Right renal pelvis (tissue), 4 donors: ENCODE measurements around the gene CELF4. TPM values are rescaled to one million over a fixed set of nuclear protein-coding genes. Genes with fewer than 3 reads are reported as not detected.

Experiments
- DNase-seq, 4 donors: peaks; one replicate each; pipeline ENCODE4 v3.0.0-alpha.2; 2013; ENCODE audit warnings: low read depth in 4 of 4, low spot score in 3 of 4, missing footprints in 1 of 4
- polyA plus RNA-seq, 4 donors: library from polyadenylated mRNA; unstranded; fragments of 120-200 nt; gene quantifications; one replicate each; pipeline ENCODE4 v1.2.1, GENCODE V29; 2013; ENCODE audit not compliant: insufficient read length in 4 of 4

CELF4 gene
- polyA plus RNA-seq, 4 donors: 2.8 to 3.6 (median 3.0) TPM

DNA sequence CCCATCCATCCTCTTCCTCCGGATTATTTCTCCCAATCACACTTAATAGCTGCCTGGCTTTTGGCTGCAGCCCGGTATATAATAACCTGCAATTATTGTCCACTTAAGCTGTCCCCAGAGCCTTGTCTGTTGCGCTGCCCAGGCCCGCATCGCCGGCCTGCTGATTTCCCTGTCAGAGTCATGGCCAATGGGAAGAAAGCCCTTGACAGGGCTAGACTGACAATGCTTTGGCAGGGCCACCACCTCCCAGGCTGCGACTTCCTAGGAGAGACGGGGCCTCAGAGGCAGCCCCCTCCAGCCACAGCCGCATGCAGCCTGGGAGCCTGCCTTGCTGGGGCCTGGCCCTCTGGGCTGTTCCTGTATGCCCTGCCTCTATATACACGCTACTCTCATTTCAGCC lies 10.0 kb upstream of the CELF4 start:
- DNase-seq: no peak

DNA sequence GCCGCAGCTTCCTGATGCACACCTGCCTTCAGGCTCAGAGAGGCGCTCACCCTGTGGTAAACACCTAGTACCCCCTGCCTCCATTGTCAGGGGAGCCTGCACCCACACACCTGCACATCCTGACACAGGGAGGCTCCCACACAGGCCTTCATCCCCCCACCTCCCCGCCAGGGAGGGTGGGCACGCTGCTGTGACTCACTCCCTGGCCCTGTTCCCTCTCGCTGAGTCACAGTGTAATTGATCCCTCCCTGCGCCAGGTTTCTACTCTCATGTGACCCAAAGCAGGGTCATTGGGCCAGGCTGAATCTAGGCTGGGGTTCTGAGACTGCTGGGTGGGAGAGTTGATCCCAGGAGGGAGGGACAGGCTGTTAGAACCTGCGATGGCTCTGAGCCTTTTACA lies 8.5 kb upstream of the CELF4 start:
- DNase-seq: no peak

DNA sequence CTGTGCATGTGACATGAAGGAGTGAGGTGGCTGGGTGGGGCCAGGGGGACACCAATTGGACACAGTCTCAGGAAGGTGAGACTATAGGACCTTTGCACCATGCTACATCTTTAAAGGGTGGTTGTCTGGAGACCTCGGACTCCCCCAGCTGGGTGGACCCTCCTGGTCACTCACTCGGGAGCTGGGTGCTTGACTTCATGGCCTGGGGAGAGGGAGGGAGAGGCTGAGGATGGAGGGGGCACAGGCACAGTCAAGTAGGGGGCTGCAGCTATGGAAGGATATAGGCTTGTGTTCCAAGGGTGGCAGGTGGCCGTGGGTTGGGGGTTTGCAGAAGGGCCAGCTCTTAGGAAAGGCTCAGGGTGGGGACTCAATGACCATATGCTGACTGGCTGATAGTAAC lies 7.1 kb upstream of the CELF4 start:
- no peak for DNase-seq

DNA sequence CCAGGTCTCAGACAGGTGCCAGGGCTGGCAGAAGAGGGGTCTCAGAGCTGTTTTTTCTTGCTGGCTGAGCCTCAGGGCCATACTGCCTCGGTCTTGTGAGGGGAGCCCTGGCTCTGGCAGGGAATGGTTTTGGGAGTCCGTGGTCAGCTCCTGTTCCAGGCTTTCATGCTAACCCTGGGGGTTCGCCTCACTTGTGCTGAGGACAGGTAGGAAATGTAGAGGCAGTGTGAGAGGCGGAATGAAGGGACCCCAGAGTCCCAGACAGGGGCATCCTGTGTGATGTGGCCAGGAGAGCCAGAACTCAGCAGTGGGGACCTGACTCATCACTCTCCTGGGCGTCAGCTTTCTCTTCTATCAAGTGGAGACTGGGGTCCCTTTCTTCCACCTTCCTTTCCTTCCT lies 5.7 kb upstream of the CELF4 start:
- DNase-seq: no peak

DNA sequence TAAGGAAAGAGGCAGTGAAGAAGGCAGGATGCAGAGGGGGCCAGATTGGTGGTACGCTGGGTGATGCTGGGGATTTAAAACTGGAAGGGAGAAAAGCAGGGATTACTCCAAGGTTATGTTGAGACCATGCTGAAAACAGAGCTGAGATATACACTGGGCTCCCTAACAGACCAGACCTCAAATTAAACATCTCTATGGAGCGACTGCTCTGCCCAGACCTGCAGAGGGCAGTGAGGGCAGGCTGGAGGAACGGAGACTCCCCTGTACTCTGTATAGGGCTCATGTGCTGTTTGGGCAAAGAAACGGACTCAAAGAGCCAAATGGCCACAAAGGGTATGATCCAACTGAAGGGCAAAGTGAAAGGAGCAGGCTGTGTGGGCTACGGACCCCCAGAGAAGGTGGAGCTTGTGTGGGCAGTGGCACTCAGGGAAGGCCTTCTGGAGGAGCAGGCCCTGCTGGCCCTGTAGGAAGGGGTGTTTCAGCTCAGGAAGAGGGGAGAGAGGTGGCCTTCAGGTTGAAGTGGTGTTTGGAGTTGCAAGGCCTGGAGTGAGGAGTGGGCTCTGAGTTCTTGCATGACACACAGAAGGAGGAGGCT lies 4.8 kb upstream of the CELF4 start:
- no peak for DNase-seq

DNA sequence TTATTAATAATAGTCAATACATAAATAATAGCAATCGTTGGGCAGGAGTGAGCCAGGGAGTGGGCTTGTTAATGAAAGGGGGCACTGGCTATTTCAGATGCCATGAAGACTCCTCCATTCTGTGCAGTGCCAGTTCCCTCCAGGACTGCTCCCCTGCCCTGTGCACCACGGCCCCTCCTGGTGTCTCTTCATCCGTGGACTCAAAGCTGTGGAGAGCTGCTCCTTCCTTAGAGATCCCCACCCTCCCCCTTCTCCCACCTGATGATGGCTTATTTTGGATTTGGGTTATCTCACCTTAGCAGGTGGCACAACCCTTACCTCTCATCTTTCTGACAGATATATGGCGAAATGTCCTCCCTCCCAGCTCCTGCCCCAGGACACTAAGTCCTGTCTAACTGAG lies 3.1 kb upstream of the CELF4 start:
- no peak for DNase-seq

DNA sequence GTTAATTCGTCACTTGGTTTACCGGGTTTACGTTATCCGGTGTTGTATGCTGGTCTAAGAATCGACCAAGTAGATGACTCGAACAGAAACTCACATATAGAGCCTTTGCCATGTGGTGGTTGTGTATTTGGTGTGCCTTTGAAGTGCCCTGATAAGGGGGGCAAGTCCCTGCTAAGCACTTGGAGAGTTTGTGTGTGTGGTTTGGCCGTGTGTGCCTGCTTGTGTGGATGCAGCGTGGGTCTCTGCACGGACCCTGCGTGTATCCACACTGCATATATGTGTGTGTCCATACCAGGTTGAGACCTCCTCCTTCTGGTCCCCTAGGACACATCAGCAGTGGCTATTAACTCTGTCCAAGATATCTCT lies 2.4 kb upstream of the CELF4 start:
- DNase-seq: no peak

DNA sequence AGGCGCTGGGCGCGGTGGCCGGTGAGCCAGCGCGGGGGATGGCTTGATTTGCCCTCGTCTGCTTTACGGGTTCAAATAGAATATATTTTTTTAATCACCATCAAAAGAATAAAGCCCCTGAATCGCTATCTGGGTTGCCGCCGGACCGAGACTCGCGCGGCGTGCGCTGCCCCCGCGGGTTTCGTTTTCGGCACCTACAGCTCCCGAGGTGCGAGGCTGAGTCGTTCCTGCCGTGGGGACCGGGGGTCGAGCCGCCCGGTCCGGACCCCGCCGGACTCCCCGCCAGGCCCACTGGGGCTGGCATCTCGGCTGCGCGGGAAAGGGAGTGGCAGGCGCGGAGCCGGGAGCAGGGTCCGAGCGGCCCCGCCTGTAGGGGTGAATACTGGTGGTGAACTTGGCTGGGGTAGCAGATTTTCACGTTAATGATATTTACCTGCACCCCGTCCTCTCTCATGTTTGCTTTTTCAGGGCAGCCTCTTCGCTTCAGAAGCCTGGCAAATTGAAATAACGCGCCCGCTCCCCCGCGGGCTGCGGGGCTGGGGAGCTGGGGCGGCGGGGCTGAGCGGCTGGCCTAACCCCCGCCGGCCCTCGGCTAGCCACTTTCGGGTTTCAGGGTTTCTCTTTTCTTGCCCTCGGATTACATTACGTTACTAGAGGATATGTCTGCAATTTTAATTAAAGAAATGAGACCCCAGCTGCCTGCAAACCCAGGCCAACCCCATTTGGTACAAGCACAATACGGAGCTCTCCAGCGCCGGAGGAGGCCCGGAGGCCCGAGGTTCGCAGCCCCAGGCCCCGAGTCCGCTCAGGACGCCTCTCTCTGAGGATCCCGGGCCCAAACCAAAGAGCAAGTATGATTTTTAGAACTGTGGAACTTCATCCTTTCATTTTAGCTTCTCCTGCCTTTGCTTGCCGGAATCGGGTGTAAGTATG lies 1.7 kb upstream of the CELF4 start:
- no peak for DNase-seq

DNA sequence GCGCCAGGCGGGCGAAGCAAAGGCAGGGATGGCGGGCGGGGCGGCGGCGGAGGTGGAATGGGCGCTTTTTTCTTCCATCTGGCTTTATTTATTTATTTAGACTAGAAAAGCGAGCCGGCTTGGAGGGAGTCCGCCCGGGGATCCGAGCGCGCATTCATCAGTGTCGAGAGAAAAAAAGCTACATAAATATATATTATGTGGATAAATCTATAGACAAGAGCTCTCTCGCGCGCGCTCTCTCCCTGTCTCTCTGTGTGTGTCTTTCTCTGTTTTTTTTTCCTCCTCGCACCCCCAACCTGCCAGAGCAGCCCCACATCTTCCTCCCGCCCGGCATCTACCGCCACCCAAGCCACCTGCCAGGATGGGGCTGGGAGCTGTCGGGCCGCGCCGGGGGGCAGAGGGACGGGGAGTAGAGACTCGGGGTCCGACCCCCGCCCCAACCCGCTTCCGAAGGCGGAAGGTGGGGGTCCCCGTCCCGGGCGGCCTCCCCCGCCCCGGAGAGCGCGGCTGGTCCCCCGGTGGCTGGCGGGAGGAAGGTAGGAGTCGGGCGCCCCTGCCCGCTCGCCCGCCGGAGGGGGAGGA lies 972 bp upstream of the CELF4 start:
- DNase-seq: no peak

DNA sequence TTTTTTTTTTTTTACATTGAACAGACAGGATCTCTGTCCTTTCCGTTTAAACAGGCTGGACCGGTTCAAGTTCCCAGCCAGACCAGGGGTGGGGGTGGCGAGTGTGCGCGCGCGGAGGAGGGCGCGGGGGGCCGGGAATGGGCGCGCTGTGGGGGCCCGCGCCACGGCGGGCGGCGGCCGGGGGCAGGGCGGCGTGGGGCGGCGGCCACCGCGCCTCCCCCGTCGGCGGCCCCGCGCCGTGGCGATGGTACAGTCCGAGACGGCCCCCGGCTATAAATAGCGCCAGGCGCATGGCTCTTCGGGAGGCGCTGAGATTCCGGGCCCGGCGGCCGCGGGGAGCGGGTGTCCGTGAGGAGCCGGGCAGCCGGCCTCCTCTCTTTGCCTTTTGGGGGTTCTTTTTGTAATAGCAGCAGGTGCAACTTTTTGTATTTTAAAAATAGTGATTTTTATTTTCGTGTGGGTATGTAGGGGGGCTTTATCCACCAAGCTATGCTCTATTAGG lies 430 bp upstream of the CELF4 start:
- DNase-seq: peak in 3 of 4 donors; percentile 38 to 49 (median 39)

DNA sequence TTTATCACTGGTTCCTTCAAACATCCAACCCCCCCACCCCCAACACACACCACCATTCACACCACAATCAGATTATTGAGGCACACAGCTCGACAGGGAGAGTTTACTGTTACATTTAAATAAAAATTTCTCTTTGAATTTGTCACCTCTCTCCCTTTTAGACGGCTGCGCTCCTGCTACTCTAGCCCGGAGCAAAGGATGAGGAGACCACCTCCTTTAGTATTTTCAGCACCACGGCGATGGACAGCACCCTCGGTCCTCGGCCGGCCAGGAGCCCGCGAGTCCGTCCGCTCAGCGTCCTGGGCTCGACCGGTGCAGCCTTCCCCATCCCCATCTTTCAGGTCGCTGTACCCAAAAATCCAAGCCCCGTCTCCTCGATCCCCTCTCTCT lies 892 bp downstream of the CELF4 start:
- peak; percentile 71 to 80 (median 74) for DNase-seq

DNA sequence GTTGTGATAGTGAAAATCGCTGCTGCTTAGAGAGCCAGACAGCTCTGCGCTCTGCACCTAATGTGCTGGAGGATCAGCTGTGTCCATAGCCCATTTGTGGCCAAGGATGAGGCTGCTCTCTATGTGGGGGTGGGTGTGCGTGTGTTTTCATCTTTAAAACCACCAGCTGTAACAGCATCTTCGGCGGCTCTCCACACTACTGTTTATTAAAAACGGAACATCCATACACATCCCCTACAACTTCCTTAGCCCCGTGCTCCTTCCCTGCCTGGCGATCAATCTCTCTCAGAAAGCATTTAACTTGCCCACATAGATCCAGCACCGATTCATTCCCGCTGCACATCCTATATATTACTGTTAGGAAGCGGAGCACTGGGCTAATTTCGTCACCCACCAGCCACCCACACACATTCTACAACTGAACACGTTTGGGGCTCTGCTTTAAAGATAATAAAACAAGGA lies 1.6 kb downstream of the CELF4 start:
- DNase-seq: no peak

DNA sequence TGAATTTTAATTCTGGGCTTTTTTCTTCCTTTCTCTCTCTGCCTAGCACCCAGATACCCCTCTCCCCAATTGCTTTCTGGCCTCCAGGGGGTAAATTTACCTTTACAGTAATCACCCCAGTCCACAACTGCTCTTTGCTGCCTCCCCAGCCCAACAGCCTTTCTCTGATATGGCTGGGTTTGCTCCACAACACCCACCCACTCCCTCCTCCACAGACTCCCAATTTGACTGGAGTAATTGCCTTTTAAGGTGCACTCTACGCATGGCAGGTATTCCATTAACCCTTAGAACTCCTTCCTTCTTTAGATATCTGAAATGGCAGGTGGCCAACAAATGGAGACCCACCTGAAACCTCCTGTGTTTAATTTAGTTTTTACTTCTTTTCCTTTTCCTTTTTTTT lies 3.6 kb downstream of the CELF4 start:
- no peak for DNase-seq

DNA sequence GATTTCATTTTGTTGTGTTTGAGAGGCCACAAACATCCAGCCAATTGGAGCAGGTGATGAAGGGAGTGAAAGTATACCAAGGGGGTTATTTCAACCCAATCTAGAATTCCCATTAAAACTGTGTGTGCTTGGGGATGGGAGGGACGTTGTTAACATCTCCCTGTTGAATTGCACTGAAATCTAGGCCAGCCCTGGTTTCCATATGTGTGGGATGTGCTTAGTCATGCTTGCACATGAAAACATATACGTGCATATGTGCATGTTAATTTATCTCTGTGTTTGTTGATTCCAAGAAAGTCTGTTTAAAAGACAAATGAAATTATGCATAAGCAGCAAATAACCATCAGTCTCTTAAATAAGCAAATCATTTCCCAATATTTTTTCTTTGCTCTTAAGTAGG lies 5.6 kb downstream of the CELF4 start:
- no peak for DNase-seq

DNA sequence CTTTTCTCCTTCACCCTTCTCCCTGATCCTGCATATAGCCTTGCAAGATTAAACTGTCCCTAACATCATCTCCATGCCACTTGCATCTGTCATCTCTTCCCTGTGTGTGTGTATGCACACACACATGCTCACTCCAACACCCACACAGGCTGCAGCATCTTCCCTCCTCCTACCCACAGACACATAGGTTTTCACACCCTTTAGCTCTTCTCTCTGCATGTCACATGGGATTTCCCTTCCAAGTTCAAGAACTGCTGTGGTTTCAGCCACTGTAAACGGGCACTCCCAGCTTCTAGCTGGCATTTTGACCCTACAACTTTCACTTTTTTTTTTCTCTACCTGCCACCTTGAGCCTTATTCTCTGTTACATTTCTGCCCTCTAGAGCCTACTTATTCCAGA lies 6.4 kb downstream of the CELF4 start:
- DNase-seq: no peak

DNA sequence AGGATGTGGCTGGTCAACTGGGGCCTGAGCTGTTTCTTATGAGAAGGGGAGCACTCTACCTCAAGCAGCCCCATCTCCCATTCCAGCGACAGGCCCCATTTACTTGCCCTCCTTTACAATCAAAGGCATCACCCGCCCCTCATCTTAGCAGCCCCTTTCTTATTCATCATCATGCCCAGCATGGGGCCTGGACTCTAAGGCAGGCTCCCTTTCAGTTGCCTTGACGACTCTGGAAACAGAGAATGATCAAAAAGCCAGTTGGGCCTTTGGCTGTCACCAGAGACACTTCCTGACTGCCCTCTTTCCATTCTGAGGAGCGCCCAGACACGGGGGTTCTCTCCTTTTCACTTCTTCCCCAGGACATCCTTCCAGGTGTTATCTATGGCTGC lies 11.2 kb downstream of the CELF4 start:
- DNase-seq: no peak

DNA sequence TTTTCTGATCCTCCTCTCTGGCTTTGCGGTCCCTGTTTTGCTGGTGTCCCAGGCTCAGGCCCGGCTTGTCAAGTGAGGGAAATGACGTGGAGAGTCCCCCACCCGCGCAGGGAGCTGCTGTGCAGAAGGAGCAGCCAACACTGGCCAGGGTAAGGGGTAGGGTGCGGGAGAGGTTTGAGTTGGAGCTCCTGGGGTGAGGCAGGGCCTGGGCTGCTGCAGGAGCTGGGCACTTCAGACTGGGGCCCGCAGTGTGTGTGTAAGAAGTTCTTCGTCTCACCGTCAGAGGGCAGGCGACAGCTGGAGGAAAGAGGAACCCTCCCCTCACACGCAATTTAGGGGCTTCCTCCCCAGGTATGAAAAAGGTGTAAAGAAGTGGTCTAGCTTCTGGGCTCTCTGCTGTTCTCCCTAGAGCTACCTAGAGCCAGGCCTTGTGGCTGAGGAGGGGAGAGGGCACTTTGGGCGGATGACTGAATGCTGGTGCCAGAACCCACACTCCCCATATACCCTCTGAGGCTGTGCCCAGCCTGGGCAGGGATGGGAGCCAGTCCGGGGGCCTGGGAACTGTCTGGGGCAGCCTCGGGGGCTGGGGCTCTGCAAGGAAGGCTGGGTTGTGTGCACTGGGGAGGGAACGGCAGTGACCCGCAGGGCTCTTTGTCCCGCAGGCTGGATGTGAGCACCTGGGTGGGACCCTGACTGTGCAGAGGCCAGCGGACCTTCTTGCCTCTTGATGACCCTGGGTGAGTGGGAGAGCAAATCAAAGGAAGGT lies 11.8 kb downstream of the CELF4 start:
- no peak for DNase-seq

DNA sequence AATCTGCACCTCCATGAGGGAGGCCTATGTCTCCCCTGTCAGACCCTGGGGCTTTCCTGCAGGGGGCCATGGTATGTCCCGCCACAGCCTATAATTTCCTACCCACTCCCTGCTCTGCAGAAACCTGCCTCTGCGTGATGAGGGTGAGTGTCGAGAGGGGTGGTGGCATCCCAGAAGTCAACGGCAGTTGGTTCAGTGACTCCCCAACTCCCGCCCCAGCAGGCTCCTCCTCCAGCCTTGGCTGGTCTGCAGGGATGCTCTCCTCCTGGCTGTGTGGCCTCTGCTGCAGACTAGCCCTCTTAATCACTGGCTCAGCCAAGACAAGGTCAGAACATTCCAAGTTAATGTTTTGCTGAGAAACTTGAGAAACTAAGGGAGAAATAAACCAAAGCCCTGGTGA lies 13.3 kb downstream of the CELF4 start:
- DNase-seq: no peak

DNA sequence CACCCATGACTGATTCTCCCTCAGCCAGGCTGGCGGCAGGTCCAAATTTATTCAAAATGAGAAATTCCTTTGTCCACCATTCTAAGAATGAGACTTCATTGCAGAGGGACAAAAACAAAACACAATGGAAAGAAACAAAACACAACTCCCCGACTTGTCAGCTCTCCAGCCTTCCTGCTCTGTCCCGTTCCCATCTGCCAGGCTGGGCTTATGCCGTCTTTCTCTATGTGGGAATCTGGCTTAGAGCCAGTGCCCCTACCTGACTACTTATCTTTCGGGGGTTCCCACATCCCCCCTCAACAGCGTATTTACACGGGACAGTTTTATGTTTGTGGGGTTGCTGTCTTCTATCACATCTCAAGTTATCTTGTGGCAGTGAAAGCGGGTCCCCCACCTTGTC lies 13.8 kb downstream of the CELF4 start:
- DNase-seq: no peak

DNA sequence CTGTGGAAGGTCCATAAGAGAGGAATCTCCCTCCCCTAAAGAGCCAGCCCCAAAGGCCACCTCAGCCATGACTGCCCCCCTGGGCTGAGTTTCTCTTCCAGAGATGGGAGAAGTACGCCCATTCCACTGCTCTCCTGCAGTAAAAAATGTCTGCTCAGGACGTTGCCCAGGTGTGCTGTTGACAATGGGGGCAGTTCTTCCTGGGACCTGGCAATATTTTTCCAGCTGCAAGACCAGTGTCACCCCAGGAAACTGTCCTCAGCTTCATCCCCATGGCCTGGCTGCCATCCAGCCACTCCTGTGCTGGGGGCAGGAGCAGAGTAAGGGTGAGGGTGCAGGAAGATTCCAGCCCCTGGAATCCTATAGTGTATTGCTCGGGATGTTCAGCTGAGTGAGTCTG lies 14.3 kb downstream of the CELF4 start:
- DNase-seq: no peak
